IMR-90 (cell line): Measurements from ENCODE around the gene CSDE1. TPM values are rescaled to one million over a fixed set of nuclear protein-coding genes. Genes with fewer than 3 reads are reported as not detected.

Source experiments
- ATAC-seq: fragments of 200-7000 bp; cut with Tn5 transposase; 2 replicates; pipeline ENCODE4 v1.9.1; 2020; ENCODE audit warnings: low read depth, mild to moderate bottlenecking, moderate library complexity
- BruUV-seq: library from RNA; stranded (reverse); fragments of 400-500 nt; replicated peaks from 2 replicates; lab custom pipeline; 2021; lab: Mats Ljungman, UMichigan
- CTCF ChIA-PET: fragments of 300-600 bp; formaldehyde crosslinking; extraction: SDS; loops from one replicate; lab custom pipeline; 2021; ENCODE audit warnings: antibody characterized with exemption; lab: Yijun Ruan, JAX
- POLR2A ChIA-PET: fragments of 300-600 bp; sonication (Branson Sonifier 250); formaldehyde crosslinking; loops from one replicate; lab custom pipeline; 2022; ENCODE audit warnings: antibody characterized with exemption; ENCODE audit not compliant: unreplicated experiment; lab: Charles Lee
- DNase-seq: peaks from one replicate; pipeline ENCODE4 v3.0.0; 2013
- H2AFZ ChIP-seq: replicated peaks from 2 replicates; pipeline ENCODE3; 2013; ENCODE audit warnings: low read length, mild to moderate bottlenecking; ENCODE audit not compliant: poor library complexity
- H2AK5ac ChIP-seq: 2 replicates; pipeline ENCODE4 v1.6.1; 2013; ENCODE audit warnings: low read depth, low read length, inconsistent platforms
- H2AK9ac ChIP-seq: replicated peaks from 2 replicates; pipeline ENCODE3; 2013; ENCODE audit warnings: mild to moderate bottlenecking, low read depth, low read length, moderate library complexity; ENCODE audit not compliant: poor library complexity
- H2BK120ac ChIP-seq: 2 replicates; pipeline ENCODE4 v1.6.1; 2013; ENCODE audit warnings: low read depth, low read length, inconsistent platforms
- H2BK15ac ChIP-seq: 3 replicates; pipeline ENCODE4 v1.6.1; 2013; ENCODE audit warnings: low read depth, low read length, inconsistent platforms
- H2BK20ac ChIP-seq: 2 replicates; pipeline ENCODE4 v1.6.1; 2013; ENCODE audit warnings: low read depth, mild to moderate bottlenecking, inconsistent platforms, low read length, moderate library complexity
- H2BK5ac ChIP-seq: 2 replicates; pipeline ENCODE4 v1.6.1; 2013; ENCODE audit warnings: mild to moderate bottlenecking, low read depth, low read length, inconsistent platforms; ENCODE audit not compliant: poor library complexity, severe bottlenecking
- H3K14ac ChIP-seq: replicated peaks from 2 replicates; pipeline ENCODE4 v1.6.1; 2013; ENCODE audit warnings: low read depth, low read length, inconsistent platforms
- H3K18ac ChIP-seq: 2 replicates; pipeline ENCODE4 v1.6.1; 2013; ENCODE audit warnings: low read depth, low read length, control low read depth
- H3K23ac ChIP-seq: 2 replicates; pipeline ENCODE4 v1.6.1; 2013; ENCODE audit warnings: low read depth, low read length, inconsistent platforms
- H3K27ac ChIP-seq: 2 replicates; pipeline ENCODE4 v1.5.1; 2013; ENCODE audit warnings: mild to moderate bottlenecking, control low read depth, low read length; ENCODE audit not compliant: insufficient read depth
- H3K27me3 ChIP-seq: 2 replicates; pipeline ENCODE4 v1.6.1; 2013; ENCODE audit warnings: low read length; ENCODE audit not compliant: control insufficient read depth, insufficient read depth
- H3K36me3 ChIP-seq: 2 replicates; pipeline ENCODE4 v1.6.1; 2013; ENCODE audit warnings: low read length, mixed read lengths; ENCODE audit not compliant: control insufficient read depth, insufficient read depth
- H3K4ac ChIP-seq: 2 replicates; pipeline ENCODE4 v1.6.1; 2013; ENCODE audit warnings: low read depth, low read length, inconsistent platforms
- H3K4me1 ChIP-seq: 2 replicates; pipeline ENCODE4 v1.6.1; 2013; ENCODE audit warnings: low read length, mixed read lengths; ENCODE audit not compliant: control insufficient read depth, insufficient read depth
- H3K4me2 ChIP-seq: 2 replicates; pipeline ENCODE4 v1.6.1; 2013; ENCODE audit warnings: low read depth, mild to moderate bottlenecking, control low read depth, low read length, moderate library complexity
- H3K4me3 ChIP-seq: 2 replicates; pipeline ENCODE4 v1.5.1; 2013; ENCODE audit warnings: low read depth, mild to moderate bottlenecking, control low read depth, low read length, moderate library complexity; ENCODE audit not compliant: insufficient read depth
- H3K56ac ChIP-seq: 2 replicates; pipeline ENCODE4 v1.6.1; 2013; ENCODE audit warnings: low read length, inconsistent platforms; ENCODE audit not compliant: insufficient read depth; ENCODE audit errors: extremely low read depth
- H3K79me1 ChIP-seq, 2 experiments: 2 replicates each; pipeline ENCODE4 v1.6.1; 2013; ENCODE audit warnings: low read length in 2 of 2, inconsistent platforms in 1 of 2, low read depth in 1 of 2
- H3K9ac ChIP-seq: 2 replicates; pipeline ENCODE4 v1.6.1; 2013; ENCODE audit warnings: low read depth, low read length, control low read depth
- H3K9me1 ChIP-seq: 2 replicates; pipeline ENCODE4 v1.6.1; 2013; ENCODE audit warnings: low read length, inconsistent platforms; ENCODE audit not compliant: insufficient read depth
- H3K9me3 ChIP-seq: 2 replicates; pipeline ENCODE4 v1.6.1; 2013; ENCODE audit warnings: low read length; ENCODE audit not compliant: control insufficient read depth, insufficient read depth
- H4K20me1 ChIP-seq: 2 replicates; pipeline ENCODE4 v1.6.1; 2013; ENCODE audit warnings: low read length, inconsistent platforms; ENCODE audit not compliant: insufficient read depth
- H4K5ac ChIP-seq: 2 replicates; pipeline ENCODE4 v1.6.1; 2013; ENCODE audit warnings: mild to moderate bottlenecking, low read depth, low read length, control low read depth
- H4K8ac ChIP-seq, 2 experiments: 2 replicates each; pipeline ENCODE4 v1.6.1; 2013; ENCODE audit warnings: low read depth in 2 of 2, low read length in 2 of 2, control low read depth in 1 of 2, inconsistent platforms in 1 of 2
- H4K91ac ChIP-seq: 2 replicates; pipeline ENCODE4 v1.6.1; 2013; ENCODE audit warnings: low read depth, low read length, inconsistent platforms; ENCODE audit not compliant: insufficient read depth
- BHLHE40 ChIP-seq: fragments of 150-350 bp; IDR thresholded peaks from 2 replicates; pipeline ENCODE4 v1.6.1; 2016; ENCODE audit warnings: mild to moderate bottlenecking, low read depth, low read length
- CEBPB ChIP-seq: IDR thresholded peaks from 2 replicates; pipeline ENCODE4 v1.6.1; 2012; ENCODE audit warnings: low read depth, low read length, improper control_type of control experiment
- CTCF ChIP-seq: conservative IDR thresholded peaks from 2 replicates; pipeline ENCODE4 v1.5.1; 2012; ENCODE audit warnings: mild to moderate bottlenecking, low read depth, low read length, improper control_type of control experiment
- FOS ChIP-seq: fragments of 150-350 bp; IDR thresholded peaks from 2 replicates; pipeline ENCODE4 v1.6.1; 2016; ENCODE audit warnings: low read depth, low read length
- MAZ ChIP-seq: IDR thresholded peaks from 2 replicates; pipeline ENCODE4 v1.6.1; 2012; ENCODE audit warnings: low read depth, mild to moderate bottlenecking, low read length, improper control_type of control experiment, moderate library complexity, borderline replicate concordance
- RFX5 ChIP-seq: IDR thresholded peaks from 2 replicates; pipeline ENCODE4 v1.8.0; 2012; ENCODE audit warnings: low read depth, mild to moderate bottlenecking, low read length, moderate library complexity
- SMC3 ChIP-seq: fragments of 150-350 bp; IDR thresholded peaks from 2 replicates; pipeline ENCODE4 v1.6.1; 2016; ENCODE audit warnings: low read depth, mild to moderate bottlenecking, antibody characterized with exemption, low read length, moderate library complexity
- WGBS, 2 experiments: methylation state at CpG; one replicate each; pipeline versions ENCODE4 v1.1.5 to v1.1.7; 2013; ENCODE audit warnings: missing lambda C conversion rate in 2 of 2; ENCODE audit not compliant: insufficient read length in 1 of 2; ENCODE audit errors: extremely low coverage in 2 of 2; 5-methylcytosine and 5-hydroxymethylcytosine counted together
- dilution Hi-C: fragments of 300-500 bp; cut with HindIII; formaldehyde crosslinking; loops from one replicate; pipeline ENCODE4 v1.14.3; 2018; ENCODE audit warnings: low sequenced_read_pairs; ENCODE audit not compliant: unreplicated experiment
- in situ Hi-C: fragments of 300-500 bp; cut with MboI; formaldehyde crosslinking; loops from 3 replicates; pipeline ENCODE4 v1.14.3; 2019; ENCODE audit warnings: low sequenced_read_pairs, inconsistent platforms, mixed read lengths
- intact Hi-C: fragments of 100-400 bp; cut with micrococcal nuclease; formaldehyde crosslinking; loops from 2 replicates; pipeline ENCODE4 v1.10.0; 2022
- polyA plus RNA-seq, 3 experiments: library from polyadenylated mRNA; depleted of rRNA; stranded (reverse); fragments of >200 nt; gene quantifications; 2 replicates each; pipeline ENCODE4 v1.2.3, GENCODE V29; 2012; ENCODE audit warnings: low replicate concordance in 1 of 3
- total RNA-seq: library from RNA; depleted of rRNA; stranded (reverse); fragments of >200 nt; gene quantifications from 2 replicates; pipeline ENCODE4 v1.2.3, GENCODE V29; 2012

The CSDE1 gene
- total and polyA plus RNA-seq, 2 of the 4 experiments (the other 2 are of a cell fraction): 190 to 879 TPM

DNA sequence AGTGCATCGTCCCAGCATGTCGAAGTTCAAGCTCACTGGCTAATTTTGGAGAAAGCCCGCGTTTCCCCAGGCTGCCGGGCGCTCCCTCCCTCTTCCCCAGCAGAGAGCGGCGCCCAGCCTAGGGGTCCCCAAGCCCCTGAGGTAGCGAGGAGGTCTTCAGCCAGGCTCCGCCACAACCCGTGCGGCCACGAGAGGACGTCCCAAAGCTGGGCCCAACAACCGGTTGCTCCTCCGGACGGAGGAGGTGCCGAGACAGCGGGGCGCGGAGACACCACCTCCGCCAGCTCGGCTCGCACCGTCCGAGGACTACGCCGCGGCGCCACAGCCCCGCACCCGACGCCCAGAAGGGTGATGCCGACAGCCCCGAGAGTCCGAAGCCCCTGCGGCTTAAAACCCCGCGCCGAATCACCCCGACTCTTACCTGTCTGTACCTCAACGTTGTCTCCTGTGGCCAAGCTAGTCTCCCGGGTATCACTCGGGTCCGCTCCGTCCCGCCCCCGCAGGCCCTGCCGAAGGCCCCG, 88.2 kb downstream of the CSDE1 start, which contains the start of gene DENND2C:
DENND2C (minus strand) TSS at position 488 of the 521 bp plus-strand sequence. CDS start 44,065 bp downstream, outside the sequence.
- DNase-seq: no peak
- H2BK120ac ChIP-seq: peak within 1 kb of the TSS; percentile 9; the same call in 1 of the 2 replicates
- TF ChIP-seq MAZ: 0 out of 2 replicates have a peak, but pooled peaks have one; percentile 22
- TF ChIP-seq CTCF: no peak
- TF ChIP-seq BHLHE40: no peak
- TF ChIP-seq CEBPB: no peak
- no peak for TF ChIP-seq FOS
- no peak for TF ChIP-seq SMC3
- no peak for TF ChIP-seq RFX5
- ChIA-PET CTCF (interaction anchor here (0.8 to 1.0 kb wide), 2 partner anchors 47 to 57 kb away, joined by 3 read pairs; partner anchors contain the start of gene NRAS), POLR2A (no interaction called here)
- no peaks in the 10 kb centered on the region for H3K79me1 ChIP-seq
- no peaks in the 10 kb centered on the region for H3K9me3 ChIP-seq
- no peak within 1 kb of the TSS for H2AK5ac ChIP-seq
- no peaks in the 10 kb centered on the region for H4K20me1 ChIP-seq
- 0 out of 2 replicates have a peak, but pooled peaks cover 3% of the 10 kb centered on the region for H3K9me1 ChIP-seq
- BruUV-seq: no TSS peak
- H2AK9ac ChIP-seq: peak within 1 kb of the TSS; percentile 45
- peak; percentile 72 for ATAC-seq
- dilution Hi-C loops (no loop called here), intact Hi-C loops (loop anchor here (2.0 to 5.0 kb wide), 4 partner anchors 52 to 691 kb away; partner anchors contain the start of genes BCAS2 and OLFML3), in situ Hi-C loops (no loop called here)
- H4K8ac ChIP-seq: peak within 1 kb of the TSS in 1 of 2 experiments; percentile 45; a peak in 1 of 4 replicates
- WGBS, 2 experiments: 0% methylated on average over 12 of the region's 50 CpGs; no CpG with 5 or more reads in 1 of the 2 experiments
- H3K9ac ChIP-seq: peak within 1 kb of the TSS; percentile 58
- peak within 1 kb of the TSS; percentile 97 for H3K4me2 ChIP-seq
- no peak within 1 kb of the TSS for H4K5ac ChIP-seq
- H3K4me1 ChIP-seq: no peaks in the 10 kb centered on the region
- peak within 1 kb of the TSS; percentile 40; the same call in 1 of the 2 replicates for H3K4ac ChIP-seq
- no peak within 1 kb of the TSS for H3K56ac ChIP-seq
- peak within 1 kb of the TSS; percentile 92 for H3K4me3 ChIP-seq
- H3K27ac ChIP-seq: no peak within 1 kb of the TSS; the same call in 1 of the 2 replicates
- no peak within 1 kb of the TSS for H4K91ac ChIP-seq
- 0 out of 2 replicates have a peak within 1 kb of the TSS, but pooled peaks have one; percentile 30 for H3K14ac ChIP-seq
- no peak within 1 kb of the TSS for H2BK15ac ChIP-seq
- peaks cover 3% of the 10 kb centered on the region for H3K27me3 ChIP-seq
- no peaks in the 10 kb centered on the region for H3K36me3 ChIP-seq
- peak within 1 kb of the TSS; percentile 96 for H2AFZ ChIP-seq
- H3K23ac ChIP-seq: peak within 1 kb of the TSS; percentile 34
- H3K18ac ChIP-seq: no peak within 1 kb of the TSS
- H2BK20ac ChIP-seq: no peak within 1 kb of the TSS
- H2BK5ac ChIP-seq: peak within 1 kb of the TSS; percentile 35
